H1 (cell line): ENCODE results near the gene COL27A1. TPM values are rescaled to one million over a fixed set of nuclear protein-coding genes. Genes with fewer than 3 reads are reported as not detected.

ENCODE experiments used
- CTCF ChIA-PET: fragments of 300-600 bp; sonication (Branson Sonifier 250); formaldehyde crosslinking; loops from one replicate; lab custom pipeline; 2021; ENCODE audit not compliant: partially characterized antibody; lab: Charles Lee
- POLR2A ChIA-PET: fragments of 300-600 bp; sonication (Branson Sonifier 250); formaldehyde crosslinking; loops from one replicate; lab custom pipeline; 2021; ENCODE audit warnings: inconsistent platforms; ENCODE audit not compliant: partially characterized antibody; lab: Charles Lee
- DNase-seq, 2 experiments: peaks; one replicate each; pipeline versions ENCODE4 v3.0.0 to v3.0.0-alpha.2; 2010 to 2022; ENCODE audit warnings: low spot score in 2 of 2, low read depth in 1 of 2, mixed read lengths in 1 of 2
- FAIRE-seq: peaks from 2 replicates; lab custom pipeline; 2011; peaks lifted over from hg19 to GRCh38; lab: Jason Lieb, UNC
- H2AFZ ChIP-seq: 2 replicates; pipeline ENCODE4 v1.8.1; 2012; ENCODE audit warnings: low read length, inconsistent platforms
- H2AK5ac ChIP-seq: 2 replicates; pipeline ENCODE4 v1.6.1; 2013; ENCODE audit warnings: low read depth, low read length
- H2BK120ac ChIP-seq: replicated peaks from 2 replicates; pipeline ENCODE3; 2013; ENCODE audit warnings: low read depth, low read length, inconsistent platforms
- H2BK12ac ChIP-seq: 2 replicates; pipeline ENCODE4 v1.6.1; 2013; ENCODE audit warnings: low read depth, low read length
- H2BK15ac ChIP-seq: 2 replicates; pipeline ENCODE4 v1.6.1; 2013; ENCODE audit warnings: low read length
- H2BK20ac ChIP-seq: 2 replicates; pipeline ENCODE4 v1.6.1; 2013; ENCODE audit warnings: low read length
- H2BK5ac ChIP-seq: 2 replicates; pipeline ENCODE4 v1.6.1; 2013; ENCODE audit warnings: low read depth, low read length
- H3K14ac ChIP-seq: 2 replicates; pipeline ENCODE4 v1.6.1; 2013; ENCODE audit warnings: inconsistent platforms; ENCODE audit not compliant: insufficient read length
- H3K18ac ChIP-seq: 2 replicates; pipeline ENCODE4 v1.6.1; 2013; ENCODE audit warnings: low read length; ENCODE audit errors: extremely low read depth
- H3K23ac ChIP-seq: 2 replicates; pipeline ENCODE4 v1.6.1; 2013; ENCODE audit warnings: inconsistent platforms; ENCODE audit not compliant: insufficient read length
- H3K23me2 ChIP-seq: 2 replicates; pipeline ENCODE4 v1.6.1; 2013; ENCODE audit warnings: low read depth, low read length
- H3K27ac ChIP-seq: 2 replicates; pipeline ENCODE4 v1.6.1; 2011; ENCODE audit warnings: low read depth, low read length, inconsistent platforms
- H3K27me3 ChIP-seq, 4 experiments: replicated peaks in 1 of 4; 1 replicate in 1 of 4; 2 replicates in 3 of 4; pipeline versions ENCODE4 v1.6.1 to v1.8.1; 2011 to 2013; ENCODE audit warnings: low read length in 3 of 4, mild to moderate bottlenecking in 3 of 4, inconsistent platforms in 2 of 4, mixed read lengths in 2 of 4, moderate library complexity in 1 of 4; ENCODE audit not compliant: control insufficient read depth in 3 of 4, insufficient read depth in 3 of 4; ENCODE audit errors: extremely low read depth in 1 of 4
- H3K36me3 ChIP-seq, 4 experiments: 2 replicates each; pipeline versions ENCODE4 v1.6.1 to v1.8.1; 2011 to 2013; ENCODE audit warnings: mild to moderate bottlenecking in 4 of 4, low read length in 3 of 4, moderate library complexity in 2 of 4, control low read depth in 1 of 4, inconsistent platforms in 1 of 4; ENCODE audit not compliant: insufficient read depth in 4 of 4, control insufficient read depth in 2 of 4
- H3K4ac ChIP-seq: replicated peaks from 2 replicates; pipeline ENCODE3; 2013; ENCODE audit warnings: low read length, low read depth, mixed read lengths, inconsistent platforms; ENCODE audit not compliant: insufficient read length
- H3K4me1 ChIP-seq, 4 experiments: replicated peaks in 1 of 4; 1 replicate in 1 of 4; 2 replicates in 3 of 4; pipeline versions ENCODE4 v1.6.1 to v1.8.1; 2011 to 2013; ENCODE audit warnings: low read length in 3 of 4, inconsistent platforms in 2 of 4, mixed read lengths in 1 of 4; ENCODE audit not compliant: insufficient read depth in 4 of 4, control insufficient read depth in 3 of 4
- H3K4me2 ChIP-seq, 2 experiments: 2 replicates each; pipeline versions ENCODE4 v1.6.1 to v1.8.1; 2011 to 2013; ENCODE audit warnings: low read depth in 2 of 2, low read length in 2 of 2, control low read depth in 1 of 2, inconsistent platforms in 1 of 2, mild to moderate bottlenecking in 1 of 2; ENCODE audit not compliant: insufficient read depth in 1 of 2
- H3K4me3 ChIP-seq, 4 experiments: fragments of 200-600, 300-600 bp in 1 of 4; sonication (generic), shearing (Covaris generic), sonication (Bioruptor Twin) in 1 of 4; 2 replicates each; pipeline versions ENCODE4 v1.5.1 to v1.8.1; 2011 to 2016; ENCODE audit warnings: low read length in 4 of 4, low read depth in 3 of 4, control low read depth in 2 of 4, inconsistent platforms in 2 of 4, mild to moderate bottlenecking in 2 of 4, mixed read lengths in 1 of 4, moderate library complexity in 1 of 4; ENCODE audit not compliant: insufficient read depth in 2 of 4; ENCODE audit errors: extremely low read depth in 1 of 4
- H3K56ac ChIP-seq: replicated peaks from 2 replicates; pipeline ENCODE3; 2013; ENCODE audit warnings: low read depth, mild to moderate bottlenecking, mixed read lengths, low read length, inconsistent platforms; ENCODE audit not compliant: insufficient read length
- H3K79me1 ChIP-seq: 2 replicates; pipeline ENCODE4 v1.6.1; 2013; ENCODE audit warnings: low read depth, low read length, control low read depth
- H3K79me2 ChIP-seq, 2 experiments: 2 replicates each; pipeline versions ENCODE4 v1.6.1 to v1.8.1; 2012 to 2013; ENCODE audit warnings: low read length in 2 of 2, mild to moderate bottlenecking in 2 of 2, inconsistent platforms in 1 of 2; ENCODE audit not compliant: insufficient read depth in 2 of 2, control insufficient read depth in 1 of 2
- H3K9ac ChIP-seq, 4 experiments: replicated peaks in 1 of 4; 1 replicate in 1 of 4; 2 replicates in 3 of 4; pipeline versions ENCODE4 v1.6.1 to v1.8.1; 2011 to 2013; ENCODE audit warnings: low read depth in 3 of 4, low read length in 3 of 4, control low read depth in 2 of 4, mild to moderate bottlenecking in 2 of 4, moderate library complexity in 2 of 4, inconsistent platforms in 1 of 4; ENCODE audit errors: extremely low read depth in 1 of 4
- H3K9me3 ChIP-seq, 2 experiments: 2 replicates each; pipeline versions ENCODE4 v1.6.1 to v1.8.1; 2012 to 2013; ENCODE audit warnings: mild to moderate bottlenecking in 2 of 2, moderate library complexity in 2 of 2, control low read depth in 1 of 2, inconsistent platforms in 1 of 2, low read depth in 1 of 2, low read length in 1 of 2, mixed read lengths in 1 of 2; ENCODE audit not compliant: insufficient read depth in 2 of 2
- H4K20me1 ChIP-seq, 2 experiments: replicated peaks in 1 of 2; 2 replicates each; pipeline versions ENCODE3 to v1.8.1; 2011 to 2013; ENCODE audit warnings: inconsistent platforms in 2 of 2, low read length in 2 of 2, mild to moderate bottlenecking in 1 of 2; ENCODE audit not compliant: insufficient read depth in 2 of 2, control insufficient read depth in 1 of 2
- H4K5ac ChIP-seq: 2 replicates; pipeline ENCODE4 v1.6.1; 2013; ENCODE audit warnings: low read length, low read depth, mixed read lengths, inconsistent platforms; ENCODE audit not compliant: insufficient read length
- H4K8ac ChIP-seq: 2 replicates; pipeline ENCODE4 v1.8.0; 2013; ENCODE audit warnings: mild to moderate bottlenecking, moderate library complexity, low read length, inconsistent platforms; ENCODE audit not compliant: insufficient read depth; ENCODE audit errors: extremely low read depth
- H4K91ac ChIP-seq: replicated peaks from 2 replicates; pipeline ENCODE3; 2013; ENCODE audit warnings: low read length, mixed read lengths, inconsistent platforms; ENCODE audit not compliant: insufficient read length
- MAX ChIP-seq: IDR thresholded peaks from 2 replicates; pipeline ENCODE4 v1.6.1; 2012; ENCODE audit warnings: inconsistent platforms
- POLR2A ChIP-seq, 2 experiments: IDR thresholded peaks; 1 replicate in 1 of 2; 2 replicates in 1 of 2; pipeline ENCODE4 v1.6.1; 2011; ENCODE audit warnings: low read depth in 2 of 2, low read length in 2 of 2, mild to moderate bottlenecking in 2 of 2; ENCODE audit errors: control extremely low read depth in 1 of 2
- POLR2AphosphoS5 ChIP-seq: IDR thresholded peaks from 2 replicates; pipeline ENCODE4 v1.6.1; 2011; ENCODE audit warnings: low read depth, low read length
- SP2 ChIP-seq: IDR thresholded peaks from 2 replicates; pipeline ENCODE4 v1.6.1; 2012; ENCODE audit warnings: mild to moderate bottlenecking, low read length, inconsistent platforms
- TAF1 ChIP-seq: IDR thresholded peaks from 2 replicates; pipeline ENCODE4 v1.6.1; 2011; ENCODE audit warnings: mild to moderate bottlenecking, low read depth, low read length
- TBP ChIP-seq: IDR thresholded peaks from 2 replicates; pipeline ENCODE4 v1.6.1; 2011; ENCODE audit warnings: low read depth, low read length, improper control_type of control experiment
- ZNF274 ChIP-seq: IDR thresholded peaks from 2 replicates; pipeline ENCODE4 v1.7.0; 2012; ENCODE audit warnings: low read length, borderline replicate concordance; ENCODE audit errors: extremely low read depth
- WGBS, 2 experiments: shearing (Covaris generic) in 1 of 2; methylation state at CpG; one replicate each; pipeline versions ENCODE4 v1.1.6 to v1.1.7; 2013 to 2015; ENCODE audit warnings: low lambda C conversion rate in 2 of 2, mixed read lengths in 2 of 2, inconsistent platforms in 1 of 2, low coverage in 1 of 2, missing lambda C conversion rate in 1 of 2; ENCODE audit not compliant: insufficient replicate concordance in 2 of 2, insufficient coverage in 1 of 2, insufficient read length in 1 of 2; ENCODE audit errors: extremely low coverage in 1 of 2, missing lambda C conversion rate in 1 of 2; 5-methylcytosine and 5-hydroxymethylcytosine counted together
- polyA plus RNA-seq, 7 experiments: library from polyadenylated mRNA; depleted of rRNA in 3 of 7; stranded (reverse) in 5 of 7; unstranded in 2 of 7; fragments of >200 nt in 5 of 7; fragments of 200-250 nt in 2 of 7; gene quantifications; 1 replicate in 5 of 7; 2 replicates in 1 of 7; 4 replicates in 1 of 7; pipeline versions ENCODE4 v1.2.1 to v1.2.3, GENCODE V29; 2011 to 2013; ENCODE audit warnings: missing spikeins in 2 of 7, mixed read lengths in 2 of 7
- total RNA-seq: library from RNA; stranded (reverse); fragmentation: NEBNext Ultra II Directional; extraction: Animal tissue kit (Norgen Biotek cat#: 25700); gene quantifications from 2 replicates; pipeline ENCODE4 v1.2.1, GENCODE V29; 2021

COL27A1 gene
- total and polyA plus RNA-seq, 2 of the 8 experiments (the other 6 are each of a cell fraction or from before 2014, with no cell fraction given): 15.1 to 22.8 TPM

- no peak overlapping the region for H2AK5ac ChIP-seq
- CTCF ChIA-PET: interaction anchor here (1.0 to 2.0 kb wide), 5 partner anchors 9 to 39 kb away, joined by 3 to 6 read pairs (median 3); no protein-coding TSS in a partner anchor
- H3K79me2 ChIP-seq: no peaks in the 10 kb centered on the region
- no peaks in the 10 kb centered on the region for H3K79me1 ChIP-seq
- no peak overlapping the region for H3K27ac ChIP-seq
- no peak overlapping the region for H2BK120ac ChIP-seq
- no peak overlapping the region; a peak in 1 of 7 replicates for H3K9ac ChIP-seq
- peaks cover 0 to 2% (median 0%) of the 10 kb centered on the region in 4 experiments; a peak in 1 of 7 replicates for H3K27me3 ChIP-seq
- no peak overlapping the region for H4K5ac ChIP-seq
- POLR2A ChIA-PET: no interaction called here
- peaks cover 2 to 8% of the 10 kb centered on the region in 2 experiments for H4K20me1 ChIP-seq
- H3K4ac ChIP-seq: no peak overlapping the region
- FAIRE-seq (no peak), DNase-seq (no peak)
- H3K56ac ChIP-seq: no peak overlapping the region
- H3K18ac ChIP-seq: no peak overlapping the region
- no peaks in the 10 kb centered on the region for H3K36me3 ChIP-seq
- H2BK20ac ChIP-seq: no peak overlapping the region
- H2BK12ac ChIP-seq: no peak overlapping the region
- H3K23ac ChIP-seq: no peak overlapping the region
- H2BK15ac ChIP-seq: no peak overlapping the region
- no peak overlapping the region for H3K4me2 ChIP-seq
- no peaks in the 10 kb centered on the region for H3K23me2 ChIP-seq
- WGBS, 2 experiments: 95% methylated on average over 8 of the region's 8 CpGs; no CpG with 5 or more reads in 1 of the 2 experiments
- no peak overlapping the region for H4K91ac ChIP-seq
- H4K8ac ChIP-seq: no peak overlapping the region
- H3K14ac ChIP-seq: no peak overlapping the region
- no peak overlapping the region for H2BK5ac ChIP-seq
- H2AFZ ChIP-seq: no peak overlapping the region
- no peaks in the 10 kb centered on the region; a peak in 1 of 7 replicates for H3K4me1 ChIP-seq
- TF ChIP-seq SP2: no peak
- TF ChIP-seq MAX: no peak
- no peak for TF ChIP-seq TAF1
- no peak for TF ChIP-seq POLR2A (IDR thresholded peaks at IDR 0.05; ENCODE audit: control extremely low read depth in 1 of 2, low read depth in 2 of 2, low read length in 2 of 2)
- TF ChIP-seq POLR2AphosphoS5: no peak
- TF ChIP-seq ZNF274: no peak
- TF ChIP-seq TBP: no peak
- no peaks in the 10 kb centered on the region for H3K9me3 ChIP-seq
- H3K4me3 ChIP-seq: no peak overlapping the region
Observed at GRCh38 chr9:114196117-114196516, 40.8 kb downstream of the COL27A1 start.
